ENCODE results near the gene SLIT1.

SLIT1 gene

DNA sequence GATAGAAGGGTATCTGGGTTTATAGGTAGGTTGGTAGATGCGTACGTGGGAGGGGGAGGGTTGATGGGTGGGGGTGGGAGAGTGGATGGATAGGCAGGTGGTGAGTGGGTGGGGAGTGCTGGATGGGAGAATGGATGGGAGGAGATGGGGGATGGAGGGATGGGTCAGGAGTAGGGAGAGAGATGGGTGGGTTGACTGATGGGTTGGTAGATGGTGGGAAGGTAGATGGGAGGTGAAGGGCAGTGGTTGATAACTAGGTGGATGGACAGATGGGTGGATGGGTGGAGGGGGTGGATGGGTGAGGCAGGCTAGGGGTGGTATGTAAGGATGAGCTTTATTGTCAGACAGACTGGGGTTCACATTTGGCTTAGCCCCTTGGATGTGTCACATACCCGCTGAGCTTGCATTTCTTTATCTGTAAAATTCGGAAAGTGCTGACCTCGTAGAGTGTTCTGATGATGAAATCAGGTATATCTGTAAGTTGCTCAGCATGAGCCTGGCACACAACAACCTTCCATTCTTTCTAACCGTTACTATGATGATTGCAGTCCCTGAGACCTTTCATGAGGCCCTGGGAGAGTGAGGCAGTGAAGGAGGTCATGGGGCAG, 34.3 kb downstream of the SLIT1 start:
- TF ChIP-seq, protein P1, sequence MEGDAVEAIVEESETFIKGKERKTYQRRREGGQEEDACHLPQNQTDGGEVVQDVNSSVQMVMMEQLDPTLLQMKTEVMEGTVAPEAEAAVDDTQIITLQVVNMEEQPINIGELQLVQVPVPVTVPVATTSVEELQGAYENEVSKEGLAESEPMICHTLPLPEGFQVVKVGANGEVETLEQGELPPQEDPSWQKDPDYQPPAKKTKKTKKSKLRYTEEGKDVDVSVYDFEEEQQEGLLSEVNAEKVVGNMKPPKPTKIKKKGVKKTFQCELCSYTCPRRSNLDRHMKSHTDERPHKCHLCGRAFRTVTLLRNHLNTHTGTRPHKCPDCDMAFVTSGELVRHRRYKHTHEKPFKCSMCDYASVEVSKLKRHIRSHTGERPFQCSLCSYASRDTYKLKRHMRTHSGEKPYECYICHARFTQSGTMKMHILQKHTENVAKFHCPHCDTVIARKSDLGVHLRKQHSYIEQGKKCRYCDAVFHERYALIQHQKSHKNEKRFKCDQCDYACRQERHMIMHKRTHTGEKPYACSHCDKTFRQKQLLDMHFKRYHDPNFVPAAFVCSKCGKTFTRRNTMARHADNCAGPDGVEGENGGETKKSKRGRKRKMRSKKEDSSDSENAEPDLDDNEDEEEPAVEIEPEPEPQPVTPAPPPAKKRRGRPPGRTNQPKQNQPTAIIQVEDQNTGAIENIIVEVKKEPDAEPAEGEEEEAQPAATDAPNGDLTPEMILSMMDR (IDR thresholded peaks at IDR 0.05): no peak
- H3K4me1 ChIP-seq: peaks cover 20% of the 10 kb centered on the region
- no peaks in the 10 kb centered on the region for H3K9me3 ChIP-seq (ENCODE audit: control insufficient read depth, low read length)
- no peak overlapping the region for H3K27ac ChIP-seq
- no peaks in the 10 kb centered on the region for H3K36me3 ChIP-seq (ENCODE audit: control insufficient read depth, insufficient read depth, low read length)
- no peak overlapping the region for H2AFZ ChIP-seq
- H3K27me3 ChIP-seq (ENCODE audit: control insufficient read depth, insufficient read depth, low read length): no peaks in the 10 kb centered on the region
- H3K4me2 ChIP-seq (ENCODE audit: low read length): no peak overlapping the region
- no peaks in the 10 kb centered on the region for H3K79me2 ChIP-seq
- no peak overlapping the region for H3K4me3 ChIP-seq (ENCODE audit: low read depth, low read length)
- no peak overlapping the region for H3K9ac ChIP-seq

GRCh38 chr10:97150616-97151015, 35.1 kb downstream of the SLIT1 start:
- Histone ChIP-seq H3K4me1 (peaks cover 20% of the 10 kb centered on the region), H3K9ac (no peak overlapping the region), H2AFZ (peak overlapping the region; percentile 73), H3K27ac (no peak overlapping the region), H3K4me2 (ENCODE audit: low read length) (no peak overlapping the region), H3K27me3 (ENCODE audit: control insufficient read depth, insufficient read depth, low read length) (no peaks in the 10 kb centered on the region), H3K4me3 (ENCODE audit: low read depth, low read length) (no peak overlapping the region), H3K36me3 (ENCODE audit: control insufficient read depth, insufficient read depth, low read length) (no peaks in the 10 kb centered on the region), H3K79me2 (no peaks in the 10 kb centered on the region), H3K9me3 (ENCODE audit: control insufficient read depth, low read length) (no peaks in the 10 kb centered on the region)
- TF ChIP-seq, protein P1 (IDR thresholded peaks at IDR 0.05): no peak

DNA sequence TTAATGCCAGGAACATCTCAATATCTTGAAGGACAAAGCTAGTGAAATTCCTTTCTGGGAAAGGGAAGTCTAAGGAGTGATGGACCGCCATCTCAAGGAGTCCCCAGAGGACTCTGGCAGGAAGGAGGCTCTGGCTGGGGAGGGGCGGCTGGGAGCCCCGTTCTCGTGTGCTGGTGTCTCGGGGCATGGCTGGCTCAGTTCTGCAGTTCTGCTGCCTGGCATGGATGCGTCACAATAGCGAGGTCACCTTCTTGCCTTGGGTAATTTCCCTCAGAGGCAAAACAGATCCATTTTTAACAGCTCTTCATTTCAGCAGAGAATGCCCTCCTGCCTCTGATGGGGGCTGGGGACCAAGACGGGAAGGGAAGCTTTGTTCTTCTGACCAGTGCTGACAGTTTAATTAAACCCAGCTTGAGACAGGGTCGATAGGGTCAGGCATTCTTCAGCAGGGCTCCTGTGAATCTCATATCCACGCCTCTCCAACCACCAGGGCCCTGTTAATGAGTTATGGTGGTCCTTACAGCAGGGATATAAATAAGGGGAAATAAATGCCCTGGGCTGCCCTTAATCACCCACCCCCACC, 35.7 kb downstream of the SLIT1 start:
- TF ChIP-seq, protein P1 (IDR thresholded peaks at IDR 0.05): no peak
- peaks cover 20% of the 10 kb centered on the region for H3K4me1 ChIP-seq
- no peak overlapping the region for H3K4me3 ChIP-seq (ENCODE audit: low read depth, low read length)
- no peaks in the 10 kb centered on the region for H3K79me2 ChIP-seq
- H3K27me3 ChIP-seq (ENCODE audit: control insufficient read depth, insufficient read depth, low read length): no peaks in the 10 kb centered on the region
- peak overlapping the region; percentile 73 for H2AFZ ChIP-seq
- H3K9me3 ChIP-seq (ENCODE audit: control insufficient read depth, low read length): no peaks in the 10 kb centered on the region
- no peaks in the 10 kb centered on the region for H3K36me3 ChIP-seq (ENCODE audit: control insufficient read depth, insufficient read depth, low read length)
- no peak overlapping the region for H3K4me2 ChIP-seq (ENCODE audit: low read length)
- H3K27ac ChIP-seq: no peak overlapping the region
- no peak overlapping the region for H3K9ac ChIP-seq

GRCh38 chr10:97149079-97149531, 36.7 kb downstream of the SLIT1 start:
- no peak overlapping the region for H3K4me2 ChIP-seq (ENCODE audit: low read length)
- no peaks in the 10 kb centered on the region for H3K27me3 ChIP-seq (ENCODE audit: control insufficient read depth, insufficient read depth, low read length)
- no peak overlapping the region for H3K9ac ChIP-seq
- no peak overlapping the region for H2AFZ ChIP-seq
- TF ChIP-seq, protein P1 (IDR thresholded peaks at IDR 0.05): no peak
- no peaks in the 10 kb centered on the region for H3K9me3 ChIP-seq (ENCODE audit: control insufficient read depth, low read length)
- no peak overlapping the region for H3K27ac ChIP-seq
- H3K4me1 ChIP-seq: peaks cover 20% of the 10 kb centered on the region
- H3K79me2 ChIP-seq: no peaks in the 10 kb centered on the region
- H3K4me3 ChIP-seq (ENCODE audit: low read depth, low read length): no peak overlapping the region
- H3K36me3 ChIP-seq (ENCODE audit: control insufficient read depth, insufficient read depth, low read length): no peaks in the 10 kb centered on the region

DNA sequence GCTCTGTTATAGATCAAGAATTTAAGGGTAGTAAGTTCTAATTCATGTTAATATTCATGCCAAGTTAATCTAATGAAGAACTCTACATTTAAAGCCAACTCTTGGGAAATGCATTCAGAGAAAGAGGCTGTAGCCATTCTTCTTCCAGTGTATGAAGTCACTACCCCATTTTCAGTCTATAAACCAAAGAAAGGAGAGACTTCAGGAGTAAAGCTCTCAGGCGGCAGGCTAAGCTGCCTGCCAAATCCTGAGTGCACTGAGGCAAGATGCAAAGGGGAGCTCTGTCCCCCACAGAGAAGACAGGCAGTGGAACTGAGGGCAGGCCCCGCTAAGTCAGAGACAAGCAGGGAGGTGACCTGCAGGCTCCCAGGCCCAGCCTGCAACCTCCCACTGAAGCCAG, 41.5 kb downstream of the SLIT1 start:
- Histone ChIP-seq H3K4me3 (ENCODE audit: low read depth, low read length) (no peak overlapping the region), H3K79me2 (no peaks in the 10 kb centered on the region), H3K36me3 (ENCODE audit: control insufficient read depth, insufficient read depth, low read length) (no peaks in the 10 kb centered on the region), H3K4me1 (no peaks in the 10 kb centered on the region), H3K27ac (no peak overlapping the region), H3K9ac (no peak overlapping the region), H3K9me3 (ENCODE audit: control insufficient read depth, low read length) (no peaks in the 10 kb centered on the region), H2AFZ (no peak overlapping the region), H3K4me2 (ENCODE audit: low read length) (no peak overlapping the region), H3K27me3 (ENCODE audit: control insufficient read depth, insufficient read depth, low read length) (no peaks in the 10 kb centered on the region)
- TF ChIP-seq, protein P1 (IDR thresholded peaks at IDR 0.05): no peak
